Loucy (cell line): ENCODE measurements around the gene KDM2B.

Experiments
- CTCF ChIP-seq: fragments of 200-600 bp; sonication (generic); conservative IDR thresholded peaks from 2 replicates; pipeline ENCODE4 v1.5.1; 2014; ENCODE audit warnings: mild to moderate bottlenecking, antibody characterized with exemption, low read length
- EZH2phosphoT487 ChIP-seq: fragments of 200-600 bp; IDR thresholded peaks from 2 replicates; pipeline ENCODE4 v1.6.1; 2018; ENCODE audit warnings: antibody characterized with exemption, mild to moderate bottlenecking, moderate library complexity, borderline replicate concordance

- TF ChIP-seq EZH2phosphoT487 (no peak), CTCF (no peak)
Measured at GRCh38 chr12:121420109-121420508, 160.7 kb downstream of the KDM2B start.
